WERI-Rb-1 (cell line): ENCODE measurements around the gene ERVK3-1.
"Not testable (repeated sequence)": the region's sequence is repeated elsewhere in the genome, so short reads cannot be mapped to it uniquely, and the experiment has no call there.

ENCODE experiments used
- DNase-seq: peaks from one replicate; pipeline ENCODE4 v3.0.0-alpha.2; 2020
- H3K27ac ChIP-seq: fragments of 250-450 bp; sonication (Bioruptor Pico); 2 replicates; pipeline ENCODE4 v1.5.1; 2020; ENCODE audit warnings: mild to moderate bottlenecking, moderate library complexity
- H3K27me3 ChIP-seq: fragments of 250-450 bp; sonication (Bioruptor Pico); 2 replicates; pipeline ENCODE4 v1.5.1; 2021; ENCODE audit warnings: mild to moderate bottlenecking, low read depth, moderate library complexity; ENCODE audit not compliant: insufficient read depth, severe bottlenecking
- H3K36me3 ChIP-seq: fragments of 250-450 bp; sonication (Bioruptor Pico); 2 replicates; pipeline ENCODE4 v1.5.1; 2020; ENCODE audit warnings: mild to moderate bottlenecking, moderate library complexity
- H3K4me3 ChIP-seq: 2 replicates; pipeline ENCODE4 v1.5.1; 2011; ENCODE audit warnings: low read depth, mild to moderate bottlenecking, control low read depth, low read length
- H3K9me3 ChIP-seq: fragments of 250-450 bp; sonication (Bioruptor Pico); 2 replicates; pipeline ENCODE4 v1.5.1; 2021; ENCODE audit warnings: mild to moderate bottlenecking, moderate library complexity; ENCODE audit not compliant: severe bottlenecking
- TF ChIP-seq, protein P1 (sequence below): IDR thresholded peaks from 2 replicates; pipeline ENCODE4 v1.5.1; 2011; ENCODE audit warnings: low read depth, mild to moderate bottlenecking, control low read depth, inconsistent platforms, low read length

ERVK3-1 gene, protein sequence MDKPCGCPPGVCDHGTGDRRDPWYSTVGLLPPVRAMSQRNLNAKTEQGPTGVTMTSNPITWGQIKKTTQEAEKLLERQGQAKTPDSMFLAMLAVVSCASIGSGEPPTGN

GRCh38 chr19:58305065-58305931 is at the start of gene ERVK3-1:
Gene ERVK3-1, plus strand, starts transcription at chr19:58305377. Its CDS starts 6,792 bp downstream, at chr19:58312169.
- peak; percentile 94 for DNase-seq
- Histone ChIP-seq H3K27ac (peak within 1 kb of the TSS; percentile 68), H3K9me3 (no peaks in the 10 kb centered on the region), H3K27me3 (no peaks in the 10 kb centered on the region), H3K4me3 (peak within 1 kb of the TSS; percentile 81), H3K36me3 (peaks cover 64% of the 10 kb centered on the region)
- TF ChIP-seq, protein P1, sequence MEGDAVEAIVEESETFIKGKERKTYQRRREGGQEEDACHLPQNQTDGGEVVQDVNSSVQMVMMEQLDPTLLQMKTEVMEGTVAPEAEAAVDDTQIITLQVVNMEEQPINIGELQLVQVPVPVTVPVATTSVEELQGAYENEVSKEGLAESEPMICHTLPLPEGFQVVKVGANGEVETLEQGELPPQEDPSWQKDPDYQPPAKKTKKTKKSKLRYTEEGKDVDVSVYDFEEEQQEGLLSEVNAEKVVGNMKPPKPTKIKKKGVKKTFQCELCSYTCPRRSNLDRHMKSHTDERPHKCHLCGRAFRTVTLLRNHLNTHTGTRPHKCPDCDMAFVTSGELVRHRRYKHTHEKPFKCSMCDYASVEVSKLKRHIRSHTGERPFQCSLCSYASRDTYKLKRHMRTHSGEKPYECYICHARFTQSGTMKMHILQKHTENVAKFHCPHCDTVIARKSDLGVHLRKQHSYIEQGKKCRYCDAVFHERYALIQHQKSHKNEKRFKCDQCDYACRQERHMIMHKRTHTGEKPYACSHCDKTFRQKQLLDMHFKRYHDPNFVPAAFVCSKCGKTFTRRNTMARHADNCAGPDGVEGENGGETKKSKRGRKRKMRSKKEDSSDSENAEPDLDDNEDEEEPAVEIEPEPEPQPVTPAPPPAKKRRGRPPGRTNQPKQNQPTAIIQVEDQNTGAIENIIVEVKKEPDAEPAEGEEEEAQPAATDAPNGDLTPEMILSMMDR: no peak

- Histone ChIP-seq H3K9me3 (peaks cover 76% of the 10 kb centered on the region), H3K36me3 (peaks cover 95% of the 10 kb centered on the region)
- not testable (repeated sequence) for H3K27me3 ChIP-seq, DNase-seq, H3K4me3 ChIP-seq, H3K27ac ChIP-seq
Measured at GRCh38 chr19:58258259-58258658, 46.9 kb upstream of the ERVK3-1 start.

- DNase-seq: no peak
- Histone ChIP-seq H3K27me3 (no peaks in the 10 kb centered on the region), H3K4me3 (no peak overlapping the region), H3K27ac (no peak overlapping the region), H3K9me3 (peaks cover 88% of the 10 kb centered on the region), H3K36me3 (peaks cover 93% of the 10 kb centered on the region)
- TF ChIP-seq, protein P1: no peak
Measured at GRCh38 chr19:58261600-58261967, 43.6 kb upstream of the ERVK3-1 start.

DNA sequence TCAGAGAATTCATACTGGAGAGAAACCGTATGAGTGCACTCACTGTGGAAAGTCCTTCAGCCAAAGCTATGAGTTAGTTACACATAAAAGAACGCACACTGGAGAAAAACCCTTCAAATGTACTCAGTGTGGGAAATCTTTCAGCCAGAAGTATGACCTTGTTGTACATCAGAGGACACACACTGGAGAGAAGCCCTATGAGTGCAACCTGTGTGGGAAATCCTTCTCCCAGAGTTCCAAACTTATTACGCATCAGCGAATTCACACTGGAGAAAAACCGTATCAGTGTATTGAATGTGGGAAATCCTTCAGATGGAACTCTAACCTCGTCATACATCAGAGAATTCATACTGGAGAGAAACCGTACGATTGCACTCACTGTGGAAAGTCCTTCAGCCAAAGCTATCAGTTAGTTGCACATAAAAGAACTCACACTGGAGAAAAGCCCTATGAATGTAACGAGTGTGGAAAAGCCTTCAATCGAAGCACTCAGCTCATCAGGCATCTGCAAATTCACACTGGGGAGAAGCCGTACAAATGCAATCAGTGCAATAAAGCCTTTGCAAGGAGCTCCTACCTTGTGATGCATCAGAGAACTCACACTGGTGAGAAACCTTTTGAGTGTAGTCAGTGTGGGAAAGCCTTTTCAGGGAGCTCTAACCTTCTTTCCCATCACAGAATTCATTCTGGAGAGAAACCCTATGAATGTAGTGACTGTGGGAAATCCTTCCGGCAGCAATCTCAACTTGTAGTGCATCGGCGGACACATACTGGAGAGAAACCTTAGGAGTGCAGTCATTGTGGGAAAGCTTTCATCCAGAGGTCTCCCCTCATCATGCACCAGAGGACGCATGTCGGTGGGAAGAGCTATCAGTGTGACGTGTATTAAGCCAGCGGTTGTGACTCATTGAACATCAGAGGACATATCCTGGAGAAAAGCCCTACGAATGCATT is 42.9 kb upstream of the ERVK3-1 start:
- TF ChIP-seq, protein P1: no peak
- no peak overlapping the region for H3K27ac ChIP-seq
- no peak for DNase-seq
- H3K9me3 ChIP-seq: peaks cover 91% of the 10 kb centered on the region
- H3K36me3 ChIP-seq: peaks cover 93% of the 10 kb centered on the region
- no peaks in the 10 kb centered on the region for H3K27me3 ChIP-seq
- no peak overlapping the region for H3K4me3 ChIP-seq

- DNase-seq: no peak
- H3K27me3 ChIP-seq: no peaks in the 10 kb centered on the region
- H3K27ac ChIP-seq: no peak overlapping the region
- H3K4me3 ChIP-seq: no peak overlapping the region
- TF ChIP-seq, protein P1: no peak
- peaks cover 89% of the 10 kb centered on the region for H3K36me3 ChIP-seq
- H3K9me3 ChIP-seq: peaks cover 86% of the 10 kb centered on the region
Measured at GRCh38 chr19:58262922-58263296, 42.3 kb upstream of the ERVK3-1 start.

- peaks cover 81% of the 10 kb centered on the region for H3K36me3 ChIP-seq
- H3K9me3 ChIP-seq: peaks cover 78% of the 10 kb centered on the region
- TF ChIP-seq, protein P1: no peak
Measured at GRCh38 chr19:58265100-58265499, 40.1 kb upstream of the ERVK3-1 start.

More at GRCh38 chr19:58265100-58265499, 40.1 kb upstream of the ERVK3-1 start:
- H3K27me3 ChIP-seq: no peaks in the 10 kb centered on the region
- H3K4me3 ChIP-seq: no peak overlapping the region
- no peak for DNase-seq
- H3K27ac ChIP-seq: no peak overlapping the region
